Coronary artery (tissue), 2 donors: ENCODE data around the gene HOMER2.

ENCODE experiments used
- DNase-seq: peaks from one replicate; pipeline ENCODE4 v3.0.0-alpha.2; 2017; ENCODE audit warnings: low spot score
- H3K27ac ChIP-seq, 2 donors: fragments of 200-600 bp; sonication (generic); one replicate each; pipeline ENCODE4 v1.5.1; 2016 to 2019
- H3K4me3 ChIP-seq: fragments of 200-600 bp; sonication (generic); 2 replicates; pipeline ENCODE4 v1.5.1; 2016; ENCODE audit warnings: mild to moderate bottlenecking, moderate library complexity
- TF ChIP-seq, protein P1 (sequence below): fragments of 200-600 bp; sonication (generic); IDR thresholded peaks from one replicate; pipeline ENCODE4 v1.5.1; 2019; ENCODE audit warnings: antibody characterized with exemption

The HOMER2 gene

DNA sequence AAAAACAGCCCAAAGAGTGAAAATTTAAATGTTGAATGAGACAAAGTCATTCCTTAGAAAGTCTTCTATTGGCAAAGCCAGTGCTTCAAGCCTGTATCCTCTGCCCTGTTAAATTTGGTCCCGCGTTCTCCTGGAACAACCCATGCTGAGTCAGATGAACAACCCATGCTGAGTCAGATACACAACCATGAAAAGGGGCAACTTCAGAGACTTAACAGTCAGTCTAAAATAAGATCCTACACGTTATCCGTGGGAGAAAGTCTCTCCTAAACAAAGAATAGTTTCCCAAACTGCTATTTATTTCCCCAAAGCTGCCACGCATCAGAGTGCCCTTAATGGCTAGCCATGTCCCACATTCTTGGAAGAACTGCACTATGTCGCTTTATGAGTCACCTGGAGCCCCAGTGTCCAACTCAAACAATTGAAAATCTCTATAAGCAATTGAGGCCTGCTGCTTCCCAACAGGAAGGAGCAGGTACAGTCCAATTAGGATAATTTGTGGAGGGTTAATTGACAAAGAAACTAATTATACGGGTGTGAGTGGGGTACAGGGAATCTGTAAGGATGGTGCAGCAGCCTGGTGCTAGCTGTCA is 77.0 kb downstream of the HOMER2 start:
- DNase-seq = no peak
- H3K27ac ChIP-seq = no peak overlapping the region
- no peak overlapping the region for H3K4me3 ChIP-seq
- TF ChIP-seq, protein P1, sequence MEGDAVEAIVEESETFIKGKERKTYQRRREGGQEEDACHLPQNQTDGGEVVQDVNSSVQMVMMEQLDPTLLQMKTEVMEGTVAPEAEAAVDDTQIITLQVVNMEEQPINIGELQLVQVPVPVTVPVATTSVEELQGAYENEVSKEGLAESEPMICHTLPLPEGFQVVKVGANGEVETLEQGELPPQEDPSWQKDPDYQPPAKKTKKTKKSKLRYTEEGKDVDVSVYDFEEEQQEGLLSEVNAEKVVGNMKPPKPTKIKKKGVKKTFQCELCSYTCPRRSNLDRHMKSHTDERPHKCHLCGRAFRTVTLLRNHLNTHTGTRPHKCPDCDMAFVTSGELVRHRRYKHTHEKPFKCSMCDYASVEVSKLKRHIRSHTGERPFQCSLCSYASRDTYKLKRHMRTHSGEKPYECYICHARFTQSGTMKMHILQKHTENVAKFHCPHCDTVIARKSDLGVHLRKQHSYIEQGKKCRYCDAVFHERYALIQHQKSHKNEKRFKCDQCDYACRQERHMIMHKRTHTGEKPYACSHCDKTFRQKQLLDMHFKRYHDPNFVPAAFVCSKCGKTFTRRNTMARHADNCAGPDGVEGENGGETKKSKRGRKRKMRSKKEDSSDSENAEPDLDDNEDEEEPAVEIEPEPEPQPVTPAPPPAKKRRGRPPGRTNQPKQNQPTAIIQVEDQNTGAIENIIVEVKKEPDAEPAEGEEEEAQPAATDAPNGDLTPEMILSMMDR = no peak

DNA sequence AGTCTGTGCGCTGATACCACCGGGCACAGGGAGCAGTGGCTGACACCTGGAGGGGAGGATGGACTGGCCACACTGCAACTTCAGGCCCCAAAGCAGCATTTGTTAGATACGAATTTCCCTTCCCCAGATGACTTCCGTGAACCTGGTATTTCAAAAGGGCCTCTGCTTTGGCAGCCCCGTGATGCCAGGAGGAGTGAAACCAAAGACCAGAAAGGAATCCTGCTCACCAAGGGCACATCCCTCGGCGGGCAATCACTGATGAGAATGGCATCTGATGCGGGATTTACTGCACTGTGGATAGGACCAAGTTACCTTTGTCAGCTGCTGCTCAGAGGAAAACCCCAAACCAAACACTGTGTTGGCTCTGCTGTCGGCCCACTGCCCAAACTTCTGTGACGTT is 77.6 kb downstream of the HOMER2 start:
- no peak overlapping the region for H3K27ac ChIP-seq
- no peak for DNase-seq
- TF ChIP-seq, protein P1 = no peak
- no peak overlapping the region for H3K4me3 ChIP-seq

DNA sequence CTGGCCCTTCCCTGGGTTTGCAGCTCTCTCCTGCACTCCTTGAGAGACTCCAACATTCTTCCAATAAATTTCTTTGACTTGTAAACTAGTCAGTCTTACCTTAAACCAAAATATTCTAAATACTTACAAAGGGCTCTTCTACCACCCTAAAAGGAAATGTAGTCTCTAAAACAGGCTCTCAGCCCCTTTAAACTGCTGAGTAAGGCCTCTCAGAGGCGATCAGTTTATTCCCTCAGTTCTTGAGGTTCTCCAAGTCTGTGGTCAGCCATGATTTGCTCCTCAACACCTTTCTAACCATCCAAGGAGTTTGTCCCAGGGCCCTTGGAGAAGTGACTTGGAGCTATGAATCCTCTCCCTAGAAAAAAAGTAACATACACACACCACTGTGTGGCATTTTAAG is 78.3 kb downstream of the HOMER2 start:
- no peak for DNase-seq
- TF ChIP-seq, protein P1 = no peak
- Histone ChIP-seq H3K27ac (no peak overlapping the region), H3K4me3 (no peak overlapping the region)

DNA sequence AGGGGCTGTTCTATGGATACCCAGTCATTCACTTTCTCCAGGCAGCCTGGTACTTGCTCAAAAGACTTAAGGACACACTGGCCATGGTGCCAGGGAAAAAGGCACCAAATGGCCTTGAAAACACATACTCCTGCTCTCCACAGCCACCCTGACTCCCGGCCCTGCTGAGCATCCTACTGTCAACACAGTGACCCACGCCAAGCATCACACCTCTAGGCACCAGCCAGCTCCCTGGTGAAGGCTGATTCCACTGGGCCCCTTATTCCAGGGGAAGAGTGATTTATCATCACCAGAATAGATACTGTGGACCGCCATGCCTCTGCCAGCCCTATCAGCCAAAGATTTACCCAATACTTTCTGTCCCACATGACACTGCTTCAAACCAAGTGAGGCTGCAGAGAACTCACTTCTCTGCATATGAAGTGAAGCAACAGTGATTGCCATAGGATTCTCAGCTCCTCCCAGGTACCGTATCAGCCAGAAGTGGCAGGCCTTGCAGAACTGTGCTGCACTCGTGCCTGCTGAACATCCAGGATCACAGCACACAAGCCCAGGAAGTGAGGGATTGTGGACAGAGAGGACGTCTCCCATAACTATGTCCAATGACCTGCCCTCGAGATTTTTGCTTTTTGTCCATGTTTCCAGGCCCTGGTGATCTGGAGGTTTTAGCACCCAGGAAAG is 79.4 kb downstream of the HOMER2 start:
- DNase-seq = no peak
- H3K4me3 ChIP-seq = no peak overlapping the region
- TF ChIP-seq, protein P1 = no peak
- H3K27ac ChIP-seq = no peak overlapping the region

DNA sequence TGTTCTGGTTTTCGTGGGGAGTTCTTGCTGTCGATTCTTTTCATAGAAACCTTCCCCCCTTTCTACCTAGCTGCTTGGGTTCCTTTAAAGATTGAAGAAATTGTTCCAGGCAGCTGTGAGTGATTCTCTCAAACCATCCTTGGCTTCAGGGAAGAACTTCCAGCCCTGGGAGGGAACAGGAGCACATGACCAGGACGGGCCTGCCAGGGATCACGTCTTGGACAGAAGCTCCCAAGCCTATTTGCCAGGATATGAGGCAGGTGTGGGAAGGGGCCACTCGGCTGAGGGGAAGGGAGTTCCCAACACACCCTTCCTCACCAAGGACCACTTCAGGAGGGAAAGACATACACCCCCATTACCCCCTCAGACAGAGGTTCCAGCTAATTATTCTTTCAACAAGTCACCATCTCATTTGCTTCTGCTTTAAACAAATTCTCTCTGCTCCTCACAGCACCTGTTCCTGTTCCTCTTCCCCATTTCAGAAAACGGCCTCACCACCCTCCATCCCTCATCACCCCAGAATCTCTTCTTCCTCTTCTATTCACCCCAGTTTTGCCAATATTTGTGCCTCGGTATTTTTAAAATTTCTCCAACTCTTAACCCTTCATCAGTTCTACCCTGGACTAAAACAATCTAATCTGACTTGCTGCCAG is 80.6 kb downstream of the HOMER2 start:
- no peak for DNase-seq
- H3K4me3 ChIP-seq = no peak overlapping the region
- TF ChIP-seq, protein P1 = no peak
- H3K27ac ChIP-seq = no peak overlapping the region

DNA sequence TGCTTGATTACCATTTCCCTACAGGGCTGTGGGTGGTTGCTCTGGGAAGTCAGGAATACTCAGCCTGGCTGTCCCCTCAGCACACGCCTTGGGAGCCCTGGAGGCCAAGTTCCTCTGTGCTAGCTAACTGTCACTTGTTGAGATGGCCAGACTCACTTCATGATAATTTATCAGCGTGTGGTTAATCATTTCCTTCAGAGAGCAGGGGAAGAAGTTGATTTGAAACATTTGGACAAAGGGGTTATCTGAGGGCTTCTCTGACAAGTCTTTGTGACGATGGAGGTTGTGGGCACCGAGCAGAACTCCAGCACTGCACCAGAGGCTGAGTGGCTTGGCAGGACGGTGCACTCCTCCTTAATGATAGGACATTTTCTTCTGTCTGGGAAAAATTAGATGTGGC is 81.2 kb downstream of the HOMER2 start:
- TF ChIP-seq, protein P1 = no peak
- H3K4me3 ChIP-seq = no peak overlapping the region
- no peak for DNase-seq
- H3K27ac ChIP-seq = no peak overlapping the region
